Endometrium (tissue), 2 donors: ENCODE data around the gene ARID1B.
"Not testable (repeated sequence)": the region's sequence is repeated elsewhere in the genome, so short reads cannot be mapped to it uniquely, and the experiment has no call there.

Experiments used
- FAIRE-seq: peaks from 2 replicates; lab custom pipeline; 2012; peaks lifted over from hg19 to GRCh38; lab: Jason Lieb, UNC
- donor health status: control.
- donor health status: control.

ARID1B gene

GRCh38 chr6:156967852-156968251 is 190.7 kb downstream of the ARID1B start:
- no peak for FAIRE-seq

- no peak for FAIRE-seq
These were observed 192.1 kb downstream of the ARID1B start for GRCh38 chr6:156969233-156969632.

DNA sequence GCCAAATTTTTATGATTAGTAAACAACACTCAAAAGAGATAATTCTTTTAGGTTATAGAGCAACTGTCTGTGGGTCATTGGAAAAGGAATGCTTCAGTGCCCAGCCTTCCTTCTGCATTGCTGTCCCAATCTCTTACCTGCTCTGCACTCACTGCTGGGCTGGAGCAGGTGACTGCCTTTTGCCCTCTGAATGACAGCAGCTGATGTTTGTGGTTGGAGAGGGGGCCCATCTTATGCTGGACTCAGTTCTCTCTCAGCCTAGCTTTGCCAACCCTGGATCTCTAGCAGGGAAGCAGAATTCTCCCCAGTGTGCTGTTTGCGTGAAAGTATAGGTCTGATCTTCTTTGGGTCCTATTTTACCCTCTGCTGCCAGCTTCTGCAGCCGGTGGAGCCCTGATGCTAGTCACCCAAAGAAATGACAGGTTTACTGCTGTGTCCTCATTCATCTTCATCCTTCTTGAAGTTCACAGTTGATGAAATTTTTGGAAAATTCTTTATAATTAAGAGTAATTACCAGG is 193.5 kb downstream of the ARID1B start:
- no peak for FAIRE-seq

DNA sequence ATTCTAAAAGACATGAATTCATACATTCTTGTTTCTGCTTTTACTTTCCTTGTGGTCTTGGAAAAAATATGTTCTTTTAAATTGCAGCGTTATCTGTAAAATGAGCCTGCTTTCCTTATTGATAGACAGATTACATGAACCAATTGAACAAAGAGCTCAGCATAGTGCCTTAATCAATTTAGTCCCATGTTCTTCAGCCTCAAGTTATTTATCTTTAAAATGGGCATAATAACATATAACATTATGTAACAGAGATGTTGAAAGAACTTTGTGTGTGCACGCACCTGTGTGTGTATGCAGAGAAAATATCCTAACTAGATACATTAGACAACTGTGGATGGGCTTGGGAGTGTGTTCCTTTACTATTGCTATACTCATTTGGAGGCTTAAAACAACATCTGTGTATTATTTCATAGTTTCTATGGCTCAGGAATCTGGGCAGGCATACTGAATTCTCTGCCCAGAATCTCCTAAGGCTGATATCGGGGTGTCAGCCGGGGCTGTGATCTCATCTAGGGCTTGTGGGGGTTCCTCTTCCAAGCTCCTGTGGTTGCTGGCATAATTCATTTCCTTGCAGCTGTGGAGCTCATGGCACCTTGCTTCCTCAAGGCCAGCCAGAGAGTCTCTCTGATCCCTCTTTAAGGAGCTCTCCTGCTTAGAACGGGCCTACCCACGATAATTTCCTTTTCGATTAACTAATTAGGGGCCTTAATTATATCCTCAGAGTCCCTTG is 194.1 kb downstream of the ARID1B start:
- FAIRE-seq: no peak

DNA sequence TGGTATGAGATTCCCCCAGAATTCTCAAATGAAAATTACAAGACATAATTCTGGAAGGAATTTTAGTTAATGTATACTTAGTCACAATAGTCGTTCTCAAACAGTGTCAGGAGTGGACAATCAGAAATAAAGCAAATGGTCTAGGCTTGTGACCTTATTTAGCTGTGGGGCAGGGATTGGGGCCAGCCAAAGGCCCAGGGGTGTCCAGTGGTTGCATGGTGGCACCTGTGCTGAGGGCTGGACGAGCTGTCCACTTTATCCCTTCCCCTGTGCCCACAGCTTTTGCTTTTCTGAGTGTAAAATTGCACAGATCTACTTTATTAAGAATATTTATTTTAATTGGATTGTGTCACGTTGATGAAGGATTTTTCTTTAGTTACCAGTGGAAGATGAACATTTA is 195.0 kb downstream of the ARID1B start:
- FAIRE-seq: no peak

- FAIRE-seq: no peak
These were observed 197.7 kb downstream of the ARID1B start for GRCh38 chr6:156974830-156975261.

- FAIRE-seq: no peak
These were observed 198.2 kb downstream of the ARID1B start for GRCh38 chr6:156975414-156975813.

DNA sequence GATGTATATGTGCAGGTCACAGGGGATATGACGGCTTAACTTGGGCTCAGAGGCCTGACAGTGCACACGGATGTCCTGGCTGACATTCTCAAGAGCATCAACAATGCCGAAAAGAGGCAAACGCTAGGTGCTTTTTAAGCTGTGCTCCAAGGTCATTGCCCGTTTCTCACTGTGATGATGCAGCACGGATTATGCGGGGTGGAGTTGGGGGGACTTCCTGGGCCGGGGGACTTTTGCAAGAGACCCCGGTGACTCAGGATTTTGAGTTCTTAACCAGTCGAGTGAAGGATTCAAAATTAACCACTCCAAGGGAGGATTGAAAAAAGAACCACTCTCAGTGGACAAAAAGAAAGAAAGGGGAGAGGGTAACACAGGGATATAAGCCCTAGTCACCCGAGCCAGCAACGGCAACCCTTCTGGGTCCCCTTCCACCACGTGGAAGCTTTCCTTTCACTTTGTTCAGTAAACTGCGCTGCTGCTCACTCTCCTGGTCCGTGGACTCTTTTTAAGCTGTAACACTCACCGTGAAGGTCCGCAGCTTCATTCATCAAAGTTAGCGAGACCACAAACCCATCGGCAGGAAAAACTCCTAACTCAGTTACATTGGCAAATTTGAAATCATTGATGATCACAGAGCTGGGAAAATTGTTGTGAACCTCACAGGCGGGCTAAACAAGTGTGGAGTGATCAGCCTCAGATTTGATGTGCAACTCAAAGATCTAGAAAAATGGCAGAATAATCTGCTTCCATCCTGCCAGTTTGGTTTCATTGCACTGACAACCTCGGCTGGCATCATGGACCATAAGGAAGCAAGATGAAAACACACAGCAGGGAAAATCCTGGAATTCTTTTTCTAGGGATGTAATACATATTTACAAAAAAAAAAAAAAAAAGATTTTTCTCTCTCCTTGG is 199.3 kb downstream of the ARID1B start:
- no peak for FAIRE-seq

GRCh38 chr6:156977527-156978291 is 200.5 kb downstream of the ARID1B start:
- no peak for FAIRE-seq

DNA sequence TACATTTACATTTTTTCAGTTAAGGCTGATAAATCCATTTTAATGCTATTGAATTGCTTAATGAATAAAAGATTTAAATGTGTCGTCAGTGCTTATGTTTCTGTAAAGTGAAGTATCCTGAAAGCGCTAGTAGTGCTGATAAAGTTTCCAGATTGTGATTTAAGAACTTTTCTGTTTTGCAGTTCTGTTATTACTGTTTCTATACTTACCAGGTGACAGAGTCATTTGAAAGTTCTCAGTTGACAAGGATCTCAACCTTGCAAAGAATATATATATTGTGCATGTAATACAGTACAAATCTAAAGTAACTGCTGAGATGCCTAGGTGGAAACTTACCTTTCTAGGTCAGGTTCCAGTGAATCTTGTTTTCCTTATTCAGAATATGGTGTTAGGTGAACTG is 201.8 kb downstream of the ARID1B start:
- FAIRE-seq: no peak

- no peak for FAIRE-seq
These were observed 203.3 kb downstream of the ARID1B start for GRCh38 chr6:156980515-156980914.

DNA sequence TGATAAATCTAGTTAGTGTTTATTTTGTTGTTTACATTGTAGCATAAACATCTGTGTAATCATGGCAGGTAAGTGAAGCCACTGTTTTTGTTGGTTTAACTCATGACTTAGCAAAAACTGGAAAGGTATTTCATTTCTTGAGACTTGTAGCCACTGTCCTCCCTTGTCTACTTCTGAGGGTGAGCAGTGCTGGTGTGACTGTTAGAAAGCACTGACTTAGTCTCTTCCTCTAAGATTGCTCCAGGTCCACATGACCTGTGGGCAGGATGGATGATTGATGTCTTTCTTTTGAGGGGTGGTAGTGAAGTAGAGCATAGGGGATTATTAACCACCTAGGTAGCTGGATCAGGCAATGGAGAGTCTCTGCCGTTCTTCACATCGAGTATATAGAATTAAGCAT is 203.8 kb downstream of the ARID1B start:
- no peak for FAIRE-seq

DNA sequence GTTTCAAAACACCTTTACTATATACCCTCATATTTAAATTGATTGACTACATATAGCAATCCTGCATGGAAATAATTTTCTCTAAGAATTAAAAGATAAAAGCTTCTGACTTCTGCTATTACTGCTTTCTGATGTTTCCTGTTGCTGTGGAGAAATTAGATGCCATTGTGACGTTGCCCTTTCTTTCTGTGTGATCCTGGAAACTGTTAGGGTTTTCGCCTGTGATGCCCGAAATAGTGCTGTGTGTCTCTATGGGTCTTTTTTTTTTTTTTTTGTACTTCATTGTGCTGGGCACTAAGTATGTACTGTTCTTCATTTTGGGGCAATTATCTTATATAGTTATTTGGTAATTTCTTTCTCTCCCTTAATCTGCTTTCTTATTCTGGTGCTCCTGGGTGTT is 205.0 kb downstream of the ARID1B start:
- no peak for FAIRE-seq

DNA sequence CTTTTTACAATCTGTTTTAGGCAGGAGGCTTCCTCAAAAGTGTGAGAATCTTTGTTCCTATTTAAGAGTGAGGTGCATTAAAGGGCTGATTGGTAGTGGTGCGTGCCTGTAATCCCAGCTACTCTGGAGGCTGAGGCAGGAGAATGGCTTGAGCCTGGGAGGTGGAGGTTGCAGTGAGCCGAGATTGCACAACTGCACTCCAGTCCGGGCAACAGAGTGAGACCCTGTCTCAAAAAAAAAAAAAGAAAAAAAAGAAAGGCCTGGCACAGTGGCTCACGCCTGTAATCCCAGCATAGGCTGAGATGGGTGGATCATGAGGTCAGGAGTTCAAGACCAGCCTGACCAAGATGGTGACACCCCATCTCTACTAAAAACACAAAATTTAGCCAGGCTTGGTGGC is 205.7 kb downstream of the ARID1B start:
- FAIRE-seq: not testable (repeated sequence)

DNA sequence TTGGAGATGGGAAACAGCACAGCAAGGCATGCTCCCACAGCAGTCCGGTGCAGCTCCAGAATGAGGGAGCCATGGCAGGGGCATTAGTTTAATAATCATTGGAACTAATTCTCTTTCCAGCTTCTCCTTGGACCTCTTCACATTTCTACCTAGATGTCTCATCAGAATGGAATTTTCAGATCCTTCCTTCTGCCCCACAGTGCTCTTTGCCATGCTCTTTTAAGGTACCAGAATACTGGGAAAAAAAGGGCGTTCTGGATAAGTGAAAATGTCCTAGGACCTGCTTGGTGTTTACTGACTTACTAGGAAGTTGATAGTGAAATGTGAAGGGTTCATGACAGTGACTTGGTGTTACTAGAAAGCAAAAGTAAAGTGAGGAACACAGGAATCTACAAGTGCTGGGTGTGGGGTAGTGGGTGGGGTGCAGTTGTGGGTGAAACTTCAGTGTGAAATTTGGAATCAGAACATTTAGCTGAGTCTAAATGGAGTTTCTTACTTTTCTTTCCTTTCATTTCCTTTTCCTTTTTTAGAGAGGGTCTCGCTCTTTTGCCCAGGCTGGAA is 207.1 kb downstream of the ARID1B start:
- FAIRE-seq: no peak

DNA sequence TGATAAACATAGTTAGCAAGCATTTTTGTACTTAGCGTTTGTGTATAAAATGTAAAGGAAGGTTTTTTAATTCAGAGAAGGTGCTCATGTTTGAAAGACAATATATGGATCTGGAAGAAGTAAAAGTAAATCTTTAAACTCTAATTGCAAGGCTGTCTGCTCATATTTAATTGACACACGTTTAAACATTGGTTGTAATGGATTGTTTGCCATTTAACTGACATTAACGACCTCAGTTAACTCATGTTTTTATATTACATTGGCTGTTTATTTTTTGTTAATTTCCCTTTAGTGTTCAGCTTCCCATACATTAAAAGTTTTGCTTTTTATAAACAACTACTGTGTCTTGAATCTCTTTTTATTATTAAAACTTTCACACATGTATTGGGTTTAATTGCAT is 208.1 kb downstream of the ARID1B start:
- FAIRE-seq: no peak

GRCh38 chr6:156988276-156989158 is 211.3 kb downstream of the ARID1B start:
- FAIRE-seq: no peak

DNA sequence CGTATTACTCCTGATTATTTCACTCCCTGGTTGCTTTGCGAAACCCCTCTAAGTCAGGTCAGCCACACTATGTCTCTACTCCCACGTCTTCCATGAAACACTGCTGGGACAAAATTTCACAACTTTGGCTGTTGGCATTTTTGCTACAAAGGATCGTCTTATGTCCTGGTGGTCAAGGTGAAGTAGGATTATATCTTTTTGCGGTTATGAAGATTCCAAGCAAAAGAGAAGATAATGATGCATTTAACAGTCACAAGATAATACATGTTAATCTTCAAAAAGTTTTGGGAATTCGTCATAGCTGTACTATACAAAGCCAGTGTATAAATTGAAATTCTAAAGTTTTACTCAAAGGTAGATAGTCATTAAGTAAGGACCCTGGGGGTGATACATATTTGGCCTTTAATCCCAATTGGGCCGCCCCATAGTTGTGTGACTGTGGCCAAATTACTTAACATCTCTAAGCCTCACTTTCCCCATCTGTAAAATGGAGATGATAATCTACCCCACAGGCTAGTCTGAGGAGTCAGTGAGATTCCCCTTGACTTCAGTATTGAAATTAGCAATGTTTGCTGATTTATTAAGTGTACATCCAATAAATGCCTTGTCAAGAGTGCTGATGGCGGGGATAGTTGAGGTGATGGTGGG is 212.1 kb downstream of the ARID1B start:
- FAIRE-seq: no peak

GRCh38 chr6:156992020-156992804 is 215.0 kb downstream of the ARID1B start:
- FAIRE-seq: no peak

DNA sequence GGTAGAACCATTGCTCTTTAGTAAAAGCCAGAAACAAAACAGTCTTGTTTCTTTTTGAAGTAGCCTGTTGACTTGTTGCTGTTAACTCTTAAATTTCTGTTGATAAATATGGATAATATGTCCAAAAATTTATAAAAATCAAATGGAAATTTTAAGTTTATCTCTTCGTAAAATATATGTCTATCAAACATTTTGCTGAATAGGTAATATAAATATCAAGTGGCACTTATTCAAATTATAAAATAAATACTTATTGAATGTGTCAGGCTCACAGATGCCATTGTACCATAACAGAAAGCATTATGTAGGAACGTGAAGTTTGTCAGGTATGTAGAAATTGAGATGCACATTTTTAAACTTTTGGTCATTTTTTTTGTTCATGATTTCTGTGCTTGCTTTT is 216.5 kb downstream of the ARID1B start:
- FAIRE-seq: no peak
